SU-DHL-6 (cell line): ENCODE data around the gene BCAS3.
"Not testable (repeated sequence)": the region's sequence is repeated elsewhere in the genome, so short reads cannot be mapped to it uniquely, and the experiment has no call there.

Experiments
- H2AFZ ChIP-seq: fragments of 200-600 bp; sonication (generic); 2 replicates; pipeline ENCODE4 v1.6.1; 2014; ENCODE audit warnings: low read depth, mild to moderate bottlenecking, moderate library complexity, mixed read lengths, antibody characterized with exemption, low read length; ENCODE audit not compliant: severe bottlenecking
- H3F3A ChIP-seq: fragments of 200-600 bp; shearing (Covaris generic); 2 replicates; pipeline ENCODE4 v1.6.0; 2016; ENCODE audit warnings: antibody characterized with exemption, mild to moderate bottlenecking; ENCODE audit not compliant: insufficient read depth
- H3K27ac ChIP-seq: fragments of 200-600 bp; sonication (generic); 2 replicates; pipeline ENCODE4 v1.5.1; 2016; ENCODE audit warnings: low read depth, mild to moderate bottlenecking, low read length, moderate library complexity, mixed read lengths
- H3K27me3 ChIP-seq: fragments of 200-600 bp; sonication (generic), shearing (Covaris generic); 2 replicates; pipeline ENCODE4 v1.6.0; 2014; ENCODE audit warnings: mild to moderate bottlenecking, low read length
- H3K36me3 ChIP-seq: fragments of 200-600 bp; sonication (generic); 2 replicates; pipeline ENCODE4 v1.6.1; 2014; ENCODE audit warnings: mild to moderate bottlenecking, low read length, mixed read lengths
- H3K4me2 ChIP-seq: fragments of 300-600, 200-600 bp; shearing (Covaris generic), sonication (generic); 2 replicates; pipeline ENCODE4 v1.6.0; 2014; ENCODE audit warnings: low read length, low read depth, mild to moderate bottlenecking; ENCODE audit not compliant: poor library complexity, severe bottlenecking
- H3K4me3 ChIP-seq: fragments of 200-600 bp; sonication (generic); 2 replicates; pipeline ENCODE4 v1.5.1; 2014; ENCODE audit warnings: antibody characterized with exemption, low read length, mild to moderate bottlenecking, mixed read lengths; ENCODE audit not compliant: insufficient read depth, poor library complexity, severe bottlenecking
- H3K79me2 ChIP-seq: fragments of 200-600 bp; sonication (generic); 2 replicates; pipeline ENCODE4 v1.6.1; 2014; ENCODE audit warnings: mild to moderate bottlenecking, low read length, moderate library complexity; ENCODE audit not compliant: insufficient read depth
- H3K9ac ChIP-seq: fragments of 200-600 bp; sonication (generic); 2 replicates; pipeline ENCODE4 v1.7.0; 2014; ENCODE audit warnings: mild to moderate bottlenecking, low read length
- H3K9me2 ChIP-seq: fragments of 200-600 bp; sonication (generic); replicated peaks from 2 replicates; pipeline ENCODE4 v1.6.1; 2014; ENCODE audit warnings: low read length; ENCODE audit not compliant: insufficient read depth
- H3K9me3 ChIP-seq: fragments of 200-600 bp; sonication (generic); 2 replicates; pipeline ENCODE4 v1.6.1; 2014; ENCODE audit warnings: low read length, mixed read lengths; ENCODE audit not compliant: insufficient read depth
- H4K20me1 ChIP-seq: fragments of 200-600 bp; sonication (generic); 2 replicates; pipeline ENCODE4 v1.6.1; 2014; ENCODE audit warnings: low read depth, mild to moderate bottlenecking, antibody characterized with exemption, low read length, moderate library complexity, mixed read lengths
- CTCF ChIP-seq: fragments of 200-600 bp; sonication (generic); IDR thresholded peaks from one replicate; pipeline ENCODE4 v1.5.1; 2017; ENCODE audit warnings: antibody characterized with exemption, mild to moderate bottlenecking, low read length, moderate library complexity; ENCODE audit not compliant: insufficient read depth, poor library complexity, severe bottlenecking
- EZH2phosphoT487 ChIP-seq: fragments of 200-600 bp; sonication (generic), shearing (Covaris generic); conservative IDR thresholded peaks from 2 replicates; pipeline ENCODE4 v1.6.1; 2018; ENCODE audit warnings: mild to moderate bottlenecking, antibody characterized with exemption, low read length, moderate library complexity, mixed read lengths

Gene BCAS3

DNA sequence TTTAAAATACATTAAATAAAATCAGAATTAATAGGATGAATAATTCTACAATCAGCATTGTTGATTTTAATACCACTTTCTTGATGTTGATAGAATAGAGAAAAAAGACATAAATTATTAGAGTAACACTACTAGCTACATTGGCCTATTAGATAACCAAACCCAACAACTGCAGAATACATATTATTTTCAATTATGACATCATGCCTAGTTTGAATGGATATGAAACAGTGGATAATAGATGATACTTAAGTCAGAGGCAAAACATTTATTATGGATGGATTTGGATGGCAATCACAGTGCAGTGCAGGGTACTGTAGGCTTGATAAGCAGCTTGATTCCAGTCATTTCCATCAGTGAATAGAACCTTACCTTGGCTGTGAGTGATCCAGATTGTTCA is 293.1 kb downstream of the BCAS3 start:
- Histone ChIP-seq H3K9me3 (no peaks in the 10 kb centered on the region), H3K79me2 (no peaks in the 10 kb centered on the region), H3K27ac (no peak overlapping the region), H3K4me2 (no peak overlapping the region), H3F3A (no peaks in the 10 kb centered on the region), H3K36me3 (no peaks in the 10 kb centered on the region), H4K20me1 (no peaks in the 10 kb centered on the region), H3K4me3 (no peak overlapping the region), H3K9ac (no peak overlapping the region), H3K9me2 (no peaks in the 10 kb centered on the region), H2AFZ (no peak overlapping the region), H3K27me3 (no peaks in the 10 kb centered on the region)
- TF ChIP-seq CTCF (no peak), EZH2phosphoT487 (no peak)

DNA sequence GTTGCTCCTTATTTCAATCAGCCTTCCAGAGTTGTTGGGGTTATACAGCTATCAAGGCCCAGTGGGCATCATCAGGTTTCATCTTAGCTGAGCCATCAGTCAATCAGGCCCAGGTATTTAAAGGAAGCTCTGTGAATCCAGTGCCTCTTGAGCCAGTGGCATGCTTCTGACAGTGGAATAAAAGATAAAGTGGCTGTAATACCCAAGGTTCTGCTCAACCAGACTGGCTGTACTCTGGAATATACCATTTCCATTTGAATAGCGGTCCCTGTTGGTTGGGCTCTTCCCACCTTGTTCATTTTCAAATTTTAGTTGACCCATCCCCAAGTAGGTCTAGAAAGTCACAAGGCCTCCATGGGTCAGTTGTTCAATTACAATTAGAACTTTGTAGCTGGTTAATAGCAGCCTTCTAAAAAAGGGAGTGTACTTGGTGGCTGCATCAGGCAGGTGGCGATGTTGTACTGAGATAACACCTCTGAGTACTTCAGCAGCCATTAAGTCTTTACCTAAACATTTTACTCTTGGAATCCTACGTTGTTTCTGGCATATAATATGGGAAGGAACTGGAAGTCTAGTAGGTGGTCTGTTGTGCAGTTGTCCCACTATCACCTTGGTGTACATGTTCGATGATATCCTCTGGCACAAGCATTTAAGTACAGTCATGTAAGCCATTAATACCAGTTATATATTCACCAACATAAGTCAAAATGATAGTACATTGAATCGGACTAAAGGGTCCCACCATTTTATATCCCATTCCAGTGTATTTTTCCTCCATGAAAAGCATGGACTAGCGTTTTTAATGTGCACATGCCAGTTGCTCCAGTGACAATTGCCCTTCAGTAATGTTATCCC is 294.1 kb downstream of the BCAS3 start:
- no peaks in the 10 kb centered on the region for H3K27me3 ChIP-seq
- H3K9ac ChIP-seq, result no peak overlapping the region
- no peak overlapping the region for H3K4me3 ChIP-seq
- H3K36me3 ChIP-seq, result no peaks in the 10 kb centered on the region
- H3K27ac ChIP-seq, result no peak overlapping the region
- no peak for TF ChIP-seq EZH2phosphoT487
- TF ChIP-seq CTCF, result peak; percentile 72
- no peak overlapping the region for H2AFZ ChIP-seq
- no peaks in the 10 kb centered on the region for H3K79me2 ChIP-seq
- H3K9me2 ChIP-seq, result no peaks in the 10 kb centered on the region
- H3K9me3 ChIP-seq, result no peaks in the 10 kb centered on the region
- H4K20me1 ChIP-seq, result no peaks in the 10 kb centered on the region
- H3K4me2 ChIP-seq, result no peak overlapping the region
- no peaks in the 10 kb centered on the region for H3F3A ChIP-seq

DNA sequence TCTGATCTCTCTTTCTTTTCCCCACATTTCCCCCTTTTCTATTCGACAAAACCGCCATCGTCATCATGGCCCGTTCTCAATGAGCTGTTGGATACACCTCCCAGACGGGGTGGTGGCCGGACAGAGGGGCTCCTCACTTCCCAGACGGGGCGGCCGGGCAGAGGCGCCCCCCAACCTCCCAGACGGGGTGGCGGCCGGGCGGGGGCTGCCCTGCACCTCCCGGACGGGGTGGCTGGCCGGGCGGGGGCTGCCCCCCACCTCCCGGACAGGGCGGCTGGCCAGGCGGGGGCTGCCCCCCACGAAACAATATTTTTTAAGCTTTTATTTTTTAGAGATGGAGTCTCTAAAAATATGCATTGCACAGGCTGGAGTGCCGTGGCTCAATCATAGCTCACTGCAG is 299.2 kb downstream of the BCAS3 start:
- not testable (repeated sequence) for H2AFZ ChIP-seq, H3K27me3 ChIP-seq, H4K20me1 ChIP-seq, H3K4me2 ChIP-seq, H3K9ac ChIP-seq, H3K4me3 ChIP-seq, H3K36me3 ChIP-seq, H3K79me2 ChIP-seq, H3F3A ChIP-seq, H3K9me3 ChIP-seq, H3K9me2 ChIP-seq, H3K27ac ChIP-seq

DNA sequence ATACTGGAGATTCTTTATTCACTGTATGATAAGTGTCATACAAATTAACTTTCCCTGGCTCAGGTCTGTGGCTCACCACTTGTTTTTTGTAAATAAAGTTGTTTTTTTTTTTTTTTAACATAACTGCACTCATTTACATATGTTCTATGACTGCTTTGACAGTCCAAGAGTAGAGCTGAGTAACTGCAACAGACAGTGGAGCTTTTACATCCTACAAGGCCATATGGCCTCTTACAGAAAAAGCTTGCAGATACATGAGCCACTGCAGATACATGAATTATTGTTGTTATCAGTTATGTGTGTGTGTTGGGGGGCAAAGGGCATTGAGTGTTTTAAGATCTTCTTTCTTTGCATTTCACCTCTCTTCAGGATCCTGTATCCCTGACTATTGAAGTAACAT is 311.7 kb downstream of the BCAS3 start:
- Histone ChIP-seq H3K4me3 (no peak overlapping the region), H3K36me3 (no peaks in the 10 kb centered on the region), H3K9me3 (no peaks in the 10 kb centered on the region), H3K9ac (no peak overlapping the region), H4K20me1 (no peaks in the 10 kb centered on the region), H3K9me2 (no peaks in the 10 kb centered on the region), H3F3A (no peaks in the 10 kb centered on the region), H3K27me3 (no peaks in the 10 kb centered on the region), H3K27ac (no peak overlapping the region), H2AFZ (no peak overlapping the region), H3K79me2 (no peaks in the 10 kb centered on the region), H3K4me2 (no peak overlapping the region)
- TF ChIP-seq CTCF (no peak), EZH2phosphoT487 (no peak)
